ENCODE data around the gene PRIMPOL.

DNA sequence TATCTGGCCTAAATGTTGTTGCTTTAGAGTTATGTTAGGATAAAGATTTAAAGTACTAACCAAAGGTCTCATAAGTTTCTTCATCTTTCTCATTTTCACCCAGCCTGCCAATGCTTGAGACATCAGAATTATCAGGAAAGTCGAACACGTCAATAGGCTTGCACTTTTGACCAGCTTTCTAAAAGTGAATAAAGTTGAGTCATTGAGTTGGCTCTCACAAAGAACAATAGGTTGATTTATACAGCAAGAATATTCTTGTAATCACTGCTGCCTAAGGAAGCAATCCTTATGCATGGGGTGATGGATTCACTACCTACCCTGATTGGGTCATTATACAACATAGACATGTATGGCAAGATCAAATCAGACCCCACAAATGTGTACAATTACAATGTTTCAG lies 79.3 kb downstream of the PRIMPOL start:
- no peak for TF ChIP-seq YY1 (IDR thresholded peaks at IDR 0.05; ENCODE audit: insufficient read depth, insufficient read length)
- TF ChIP-seq ZNF274 (IDR thresholded peaks at IDR 0.05; ENCODE audit: low read depth, low read length): no peak
- no peak for TF ChIP-seq SUZ12 (IDR thresholded peaks at IDR 0.05; ENCODE audit: extremely low read depth, insufficient read depth, insufficient read length)

Measured in NT2/D1 (cell line).